Measurements from ENCODE around the gene CIB4.

CIB4 gene

GRCh38 chr2:26564121-26564644 is 77.0 kb downstream of the CIB4 start:
- TF ChIP-seq, protein P1, sequence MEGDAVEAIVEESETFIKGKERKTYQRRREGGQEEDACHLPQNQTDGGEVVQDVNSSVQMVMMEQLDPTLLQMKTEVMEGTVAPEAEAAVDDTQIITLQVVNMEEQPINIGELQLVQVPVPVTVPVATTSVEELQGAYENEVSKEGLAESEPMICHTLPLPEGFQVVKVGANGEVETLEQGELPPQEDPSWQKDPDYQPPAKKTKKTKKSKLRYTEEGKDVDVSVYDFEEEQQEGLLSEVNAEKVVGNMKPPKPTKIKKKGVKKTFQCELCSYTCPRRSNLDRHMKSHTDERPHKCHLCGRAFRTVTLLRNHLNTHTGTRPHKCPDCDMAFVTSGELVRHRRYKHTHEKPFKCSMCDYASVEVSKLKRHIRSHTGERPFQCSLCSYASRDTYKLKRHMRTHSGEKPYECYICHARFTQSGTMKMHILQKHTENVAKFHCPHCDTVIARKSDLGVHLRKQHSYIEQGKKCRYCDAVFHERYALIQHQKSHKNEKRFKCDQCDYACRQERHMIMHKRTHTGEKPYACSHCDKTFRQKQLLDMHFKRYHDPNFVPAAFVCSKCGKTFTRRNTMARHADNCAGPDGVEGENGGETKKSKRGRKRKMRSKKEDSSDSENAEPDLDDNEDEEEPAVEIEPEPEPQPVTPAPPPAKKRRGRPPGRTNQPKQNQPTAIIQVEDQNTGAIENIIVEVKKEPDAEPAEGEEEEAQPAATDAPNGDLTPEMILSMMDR (IDR thresholded peaks at IDR 0.05; ENCODE audit: insufficient read depth, low read depth, low read length, missing control alignments), result no peak
- DNase-seq (ENCODE audit: low read depth), result no peak
- H3K4me3 ChIP-seq (ENCODE audit: low read depth, low read length), result no peak overlapping the region

GRCh38 chr2:26563686-26564085 is 77.5 kb downstream of the CIB4 start:
- TF ChIP-seq, protein P1 (IDR thresholded peaks at IDR 0.05; ENCODE audit: insufficient read depth, low read depth, low read length, missing control alignments), result no peak
- no peak overlapping the region for H3K4me3 ChIP-seq (ENCODE audit: low read depth, low read length)
- DNase-seq (ENCODE audit: low read depth), result no peak

DNA sequence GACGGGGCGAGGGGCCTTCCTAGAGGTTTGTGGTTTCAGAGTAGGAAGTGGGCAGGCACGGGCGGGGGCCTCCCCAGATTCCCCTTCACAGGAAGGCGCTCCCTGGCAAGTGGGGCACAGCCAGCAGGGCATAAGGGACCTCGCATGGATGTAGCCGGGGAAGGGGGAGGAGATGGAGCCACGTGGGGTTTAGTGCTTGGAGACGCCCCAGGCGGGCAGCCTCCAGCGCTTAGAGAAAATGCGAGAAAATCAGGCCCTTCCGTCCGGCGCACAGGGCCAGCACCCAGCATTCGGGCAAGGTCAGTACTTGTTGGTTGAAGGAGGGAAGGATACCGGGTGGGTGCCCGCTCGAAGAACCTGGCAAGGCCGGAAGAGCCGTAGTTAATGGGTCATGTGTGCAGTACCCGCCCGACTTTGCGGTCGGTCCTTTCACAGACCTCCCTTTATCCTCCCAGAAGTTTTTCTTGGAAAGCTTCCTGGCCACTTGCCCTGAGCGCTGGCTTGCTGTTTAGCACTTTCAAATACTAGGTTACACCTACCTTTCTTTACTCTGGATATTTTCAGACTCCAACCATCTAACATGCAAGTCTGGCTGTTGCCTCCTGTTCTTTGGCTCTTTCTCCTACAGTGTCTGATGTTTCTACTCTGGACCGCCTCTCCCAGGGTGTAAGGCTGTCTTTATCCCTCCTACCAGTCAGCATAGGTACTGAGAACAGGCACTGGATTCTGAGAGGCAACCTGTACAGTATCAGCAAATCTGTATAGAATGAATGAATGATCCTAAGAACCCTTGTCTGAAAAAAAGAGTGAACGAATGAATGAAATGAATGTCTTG is 78.1 kb downstream of the CIB4 start:
- no peak overlapping the region for H3K4me3 ChIP-seq (ENCODE audit: low read depth, low read length)

GRCh38 chr2:26561918-26562810 is 79.0 kb downstream of the CIB4 start:
- peak; percentile 11 for DNase-seq (ENCODE audit: low read depth)
- TF ChIP-seq, protein P1 (IDR thresholded peaks at IDR 0.05; ENCODE audit: insufficient read depth, low read depth, low read length, missing control alignments), result no peak
- H3K4me3 ChIP-seq (ENCODE audit: low read depth, low read length), result no peak overlapping the region

More for the DNA sequence above, 78.1 kb downstream of the CIB4 start:
- TF ChIP-seq, protein P1 (IDR thresholded peaks at IDR 0.05; ENCODE audit: insufficient read depth, low read depth, low read length, missing control alignments), result no peak
- DNase-seq (ENCODE audit: low read depth), result no peak

DNA sequence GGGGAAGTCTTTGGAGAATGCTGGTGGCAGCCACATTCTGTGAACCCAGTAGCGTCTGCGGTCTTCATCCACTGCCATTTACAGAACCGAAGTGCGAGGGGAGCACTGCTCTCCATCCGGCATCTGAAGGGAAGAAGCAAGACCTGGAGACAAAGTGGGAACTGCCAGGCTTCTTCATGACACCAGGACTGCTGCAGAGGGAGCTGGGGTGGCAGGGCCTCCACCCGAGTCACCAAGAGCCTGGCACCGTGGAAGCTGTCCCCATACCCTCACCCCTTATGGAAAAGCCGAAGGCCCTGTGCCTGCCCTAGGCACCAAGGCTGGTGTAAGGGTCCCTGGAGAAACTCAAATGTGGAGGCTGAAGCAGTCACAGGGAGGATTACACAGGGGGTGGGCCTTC is 79.8 kb downstream of the CIB4 start:
- H3K4me3 ChIP-seq (ENCODE audit: low read depth, low read length), result no peak overlapping the region
- no peak for DNase-seq (ENCODE audit: low read depth)
- TF ChIP-seq, protein P1 (IDR thresholded peaks at IDR 0.05; ENCODE audit: insufficient read depth, low read depth, low read length, missing control alignments), result no peak

DNA sequence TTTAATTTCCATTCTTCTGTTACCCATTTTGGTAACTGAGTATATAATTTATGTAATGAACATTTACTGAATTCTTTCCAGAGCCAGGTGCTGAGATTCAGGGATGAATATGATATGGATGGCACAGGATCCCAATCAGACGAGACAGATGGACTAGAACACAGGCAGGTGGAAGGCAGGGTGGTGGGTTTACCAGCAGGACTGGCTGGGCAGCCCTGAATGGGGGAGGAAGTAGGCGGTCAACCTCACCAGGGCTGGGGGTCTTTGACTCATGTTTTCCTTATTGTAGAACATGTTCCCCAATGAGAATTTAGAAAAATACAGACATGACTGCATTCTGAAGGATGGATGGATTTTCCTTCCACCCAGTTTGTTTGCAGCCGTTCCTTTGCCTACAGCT is 80.3 kb downstream of the CIB4 start:
- no peak for DNase-seq (ENCODE audit: low read depth)
- no peak overlapping the region for H3K4me3 ChIP-seq (ENCODE audit: low read depth, low read length)
- TF ChIP-seq, protein P1 (IDR thresholded peaks at IDR 0.05; ENCODE audit: insufficient read depth, low read depth, low read length, missing control alignments), result no peak
